IMR-90 (cell line): ENCODE measurements around the gene CPNE4.

Experiments used
- BHLHE40 ChIP-seq: fragments of 150-350 bp; IDR thresholded peaks from 2 replicates; pipeline ENCODE4 v1.6.1; 2016; ENCODE audit warnings: mild to moderate bottlenecking, low read depth, low read length
- POLR2A ChIP-seq: IDR thresholded peaks from 2 replicates; pipeline ENCODE4 v1.6.1; 2012; ENCODE audit warnings: mild to moderate bottlenecking, low read depth, low read length
- SMC3 ChIP-seq: fragments of 150-350 bp; IDR thresholded peaks from 2 replicates; pipeline ENCODE4 v1.6.1; 2016; ENCODE audit warnings: low read depth, mild to moderate bottlenecking, antibody characterized with exemption, low read length, moderate library complexity
- TF ChIP-seq, protein P1 (sequence below): conservative IDR thresholded peaks from 2 replicates; pipeline ENCODE4 v1.5.1; 2012; ENCODE audit warnings: mild to moderate bottlenecking, low read depth, low read length, improper control_type of control experiment

DNA sequence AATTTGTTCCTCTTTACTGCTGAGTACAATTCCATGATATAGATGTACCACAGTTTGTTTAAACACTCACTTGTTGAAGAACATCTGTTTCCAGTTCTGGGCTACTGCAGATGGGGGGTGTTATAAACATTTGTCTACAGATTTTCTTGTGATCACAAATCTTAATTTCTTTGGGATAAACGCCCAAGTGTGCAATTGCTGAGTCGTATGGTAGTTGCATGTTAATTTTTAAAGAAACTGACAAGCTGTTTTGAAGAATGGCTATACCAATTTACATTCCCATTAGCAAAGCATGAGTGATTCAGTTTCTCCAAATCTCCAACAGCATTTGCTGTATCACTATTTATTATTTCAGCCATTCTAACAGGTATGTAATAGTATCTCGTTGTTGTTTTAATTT lies 290.0 kb downstream of the CPNE4 start:
- TF ChIP-seq, protein P1, sequence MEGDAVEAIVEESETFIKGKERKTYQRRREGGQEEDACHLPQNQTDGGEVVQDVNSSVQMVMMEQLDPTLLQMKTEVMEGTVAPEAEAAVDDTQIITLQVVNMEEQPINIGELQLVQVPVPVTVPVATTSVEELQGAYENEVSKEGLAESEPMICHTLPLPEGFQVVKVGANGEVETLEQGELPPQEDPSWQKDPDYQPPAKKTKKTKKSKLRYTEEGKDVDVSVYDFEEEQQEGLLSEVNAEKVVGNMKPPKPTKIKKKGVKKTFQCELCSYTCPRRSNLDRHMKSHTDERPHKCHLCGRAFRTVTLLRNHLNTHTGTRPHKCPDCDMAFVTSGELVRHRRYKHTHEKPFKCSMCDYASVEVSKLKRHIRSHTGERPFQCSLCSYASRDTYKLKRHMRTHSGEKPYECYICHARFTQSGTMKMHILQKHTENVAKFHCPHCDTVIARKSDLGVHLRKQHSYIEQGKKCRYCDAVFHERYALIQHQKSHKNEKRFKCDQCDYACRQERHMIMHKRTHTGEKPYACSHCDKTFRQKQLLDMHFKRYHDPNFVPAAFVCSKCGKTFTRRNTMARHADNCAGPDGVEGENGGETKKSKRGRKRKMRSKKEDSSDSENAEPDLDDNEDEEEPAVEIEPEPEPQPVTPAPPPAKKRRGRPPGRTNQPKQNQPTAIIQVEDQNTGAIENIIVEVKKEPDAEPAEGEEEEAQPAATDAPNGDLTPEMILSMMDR, result no peak
- TF ChIP-seq BHLHE40 (no peak), SMC3 (no peak), POLR2A (no peak)
